Posterior vena cava (tissue), 2 donors: ENCODE measurements around the gene STYXL1. TPM values are rescaled to one million over a fixed set of nuclear protein-coding genes. Genes with fewer than 3 reads are reported as not detected.
"Not testable (repeated sequence)": the region's sequence is repeated elsewhere in the genome, so short reads cannot be mapped to it uniquely, and the experiment has no call there.

Experiments used
- DNase-seq: peaks from one replicate; pipeline ENCODE4 v3.0.0-alpha.2; 2020; ENCODE audit warnings: low spot score
- intact Hi-C, 2 donors: fragments of 100-400 bp; cut with DNase I; formaldehyde crosslinking; loops; one replicate each; pipeline versions ENCODE4 v1.14.1 to v1.14.2; 2022 to 2023
- long read RNA-seq, 2 donors: library from polyadenylated mRNA; unstranded; transcript quantifications; one replicate each; pipeline ENCODE4 v2.0.0, GENCODE V29; 2020 to 2021
- total RNA-seq, 2 donors: library from RNA; stranded (reverse); fragmentation: NEBNext Ultra II Directional; extraction: Animal tissue kit (Norgen Biotek cat#: 25700); gene quantifications; one replicate each; pipeline ENCODE4 v1.2.1, GENCODE V29; 2021
- donor health status: DM: yes; HTN: yes; CAD: no.
- donor health status: DM: yes; HTN: yes; CAD: no.

Gene STYXL1
- total RNA-seq, result 10 to 100 TPM in 1 of 2 donors, 1 to 10 TPM in 1; 4.8 to 22.6 TPM
- long read RNA-seq, donor 1, partial matches to known transcripts, result 0 of 3 reads
- long read RNA-seq, donor 1, other reads (novel, unspliced or antisense), result 3 of 3 reads
- long read RNA-seq, donor 2, partial matches to known transcripts, result 0 of 9 reads
- long read RNA-seq, donor 2, other reads (novel, unspliced or antisense), result 7 of 9 reads

GRCh38 chr7:76047811-76048667, at the start of gene STYXL1, which contains the start of gene MDH2:
STYXL1 (minus strand) TSS chr7:76048000; CDS start chr7:76030523, 17,477 bp downstream.
MDH2 (plus strand) TSS chr7:76048106; CDS start chr7:76048161, 55 bp downstream.
- DNase-seq, result peak; percentile 99
- intact Hi-C loops, result no loop called here

- intact Hi-C loops, result no loop called here
- DNase-seq, result no peak
Measured at GRCh38 chr7:76095908-76096307, 48.1 kb upstream of the STYXL1 start.

- DNase-seq, intact Hi-C loops: not testable (repeated sequence)
Measured at GRCh38 chr7:76094326-76094725, 46.5 kb upstream of the STYXL1 start.

GRCh38 chr7:76093531-76093930, 45.7 kb upstream of the STYXL1 start:
- DNase-seq, intact Hi-C loops: not testable (repeated sequence)

GRCh38 chr7:76091506-76091905, 43.7 kb upstream of the STYXL1 start:
- no peak for DNase-seq
- intact Hi-C loops, result no loop called here

- intact Hi-C loops, result no loop called here
- DNase-seq, result no peak
Measured at GRCh38 chr7:76089865-76090475, 42.2 kb upstream of the STYXL1 start.

- DNase-seq, result not testable (repeated sequence)
- intact Hi-C loops, result loop anchor here in 1 of 2 donors (2.0 kb wide), 1 partner anchor 39 kb away; no protein-coding TSS in a partner anchor
Measured at GRCh38 chr7:76087362-76087791, 39.6 kb upstream of the STYXL1 start.

GRCh38 chr7:76086070-76086469, 38.3 kb upstream of the STYXL1 start:
- intact Hi-C loops, result loop anchor here in 1 of 2 donors (2.0 kb wide), 1 partner anchor 41 kb away; no protein-coding TSS in a partner anchor
- DNase-seq, result no peak

- DNase-seq, intact Hi-C loops: not testable (repeated sequence)
Measured at GRCh38 chr7:76084115-76084514, 36.3 kb upstream of the STYXL1 start.

- intact Hi-C loops, result no loop called here
- no peak for DNase-seq
Measured at GRCh38 chr7:76080204-76080603, 32.4 kb upstream of the STYXL1 start.

GRCh38 chr7:76077435-76077834, 29.6 kb upstream of the STYXL1 start:
- DNase-seq, result no peak
- intact Hi-C loops, result no loop called here

- no peak for DNase-seq
- intact Hi-C loops, result no loop called here
Measured at GRCh38 chr7:76076995-76077394, 29.2 kb upstream of the STYXL1 start.

GRCh38 chr7:76074972-76075370, 27.2 kb upstream of the STYXL1 start:
- intact Hi-C loops, result no loop called here
- no peak for DNase-seq

- intact Hi-C loops, result no loop called here
Measured at GRCh38 chr7:76074306-76074971, 26.6 kb upstream of the STYXL1 start.

GRCh38 chr7:76073335-76073990, 25.7 kb upstream of the STYXL1 start:
- DNase-seq, result no peak
- intact Hi-C loops, result no loop called here

More at GRCh38 chr7:76074306-76074971, 26.6 kb upstream of the STYXL1 start:
- DNase-seq, result no peak

GRCh38 chr7:76072243-76073148, 24.7 kb upstream of the STYXL1 start:
- intact Hi-C loops, result no loop called here
- no peak for DNase-seq

GRCh38 chr7:76071316-76072242, 23.8 kb upstream of the STYXL1 start:
- intact Hi-C loops, result no loop called here
- no peak for DNase-seq
